Epithelial cell of proximal tubule (primary cell): ENCODE measurements around the gene SELENOO. TPM values are rescaled to one million over a fixed set of nuclear protein-coding genes. Genes with fewer than 3 reads are reported as not detected.

Experiments used
- DNase-seq: peaks from one replicate; pipeline ENCODE4 v3.0.0-alpha.2; 2011; ENCODE audit warnings: low read depth
- H3K4me3 ChIP-seq: 2 replicates; pipeline ENCODE4 v1.5.1; 2011; ENCODE audit warnings: low read depth, mild to moderate bottlenecking, low read length
- total RNA-seq: library from RNA; depleted of rRNA; stranded (reverse); fragments of >200 nt; gene quantifications from 2 replicates; pipeline ENCODE4 v1.2.3, GENCODE V29; 2015
- TF ChIP-seq, protein P1 (sequence below): conservative IDR thresholded peaks from 2 replicates; pipeline ENCODE4 v1.5.1; 2012; ENCODE audit warnings: low read depth, mild to moderate bottlenecking, low read length

The SELENOO gene, protein sequence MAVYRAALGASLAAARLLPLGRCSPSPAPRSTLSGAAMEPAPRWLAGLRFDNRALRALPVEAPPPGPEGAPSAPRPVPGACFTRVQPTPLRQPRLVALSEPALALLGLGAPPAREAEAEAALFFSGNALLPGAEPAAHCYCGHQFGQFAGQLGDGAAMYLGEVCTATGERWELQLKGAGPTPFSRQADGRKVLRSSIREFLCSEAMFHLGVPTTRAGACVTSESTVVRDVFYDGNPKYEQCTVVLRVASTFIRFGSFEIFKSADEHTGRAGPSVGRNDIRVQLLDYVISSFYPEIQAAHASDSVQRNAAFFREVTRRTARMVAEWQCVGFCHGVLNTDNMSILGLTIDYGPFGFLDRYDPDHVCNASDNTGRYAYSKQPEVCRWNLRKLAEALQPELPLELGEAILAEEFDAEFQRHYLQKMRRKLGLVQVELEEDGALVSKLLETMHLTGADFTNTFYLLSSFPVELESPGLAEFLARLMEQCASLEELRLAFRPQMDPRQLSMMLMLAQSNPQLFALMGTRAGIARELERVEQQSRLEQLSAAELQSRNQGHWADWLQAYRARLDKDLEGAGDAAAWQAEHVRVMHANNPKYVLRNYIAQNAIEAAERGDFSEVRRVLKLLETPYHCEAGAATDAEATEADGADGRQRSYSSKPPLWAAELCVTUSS
- 31.0 and 31.1 TPM in 2 replicates for total RNA-seq

DNA sequence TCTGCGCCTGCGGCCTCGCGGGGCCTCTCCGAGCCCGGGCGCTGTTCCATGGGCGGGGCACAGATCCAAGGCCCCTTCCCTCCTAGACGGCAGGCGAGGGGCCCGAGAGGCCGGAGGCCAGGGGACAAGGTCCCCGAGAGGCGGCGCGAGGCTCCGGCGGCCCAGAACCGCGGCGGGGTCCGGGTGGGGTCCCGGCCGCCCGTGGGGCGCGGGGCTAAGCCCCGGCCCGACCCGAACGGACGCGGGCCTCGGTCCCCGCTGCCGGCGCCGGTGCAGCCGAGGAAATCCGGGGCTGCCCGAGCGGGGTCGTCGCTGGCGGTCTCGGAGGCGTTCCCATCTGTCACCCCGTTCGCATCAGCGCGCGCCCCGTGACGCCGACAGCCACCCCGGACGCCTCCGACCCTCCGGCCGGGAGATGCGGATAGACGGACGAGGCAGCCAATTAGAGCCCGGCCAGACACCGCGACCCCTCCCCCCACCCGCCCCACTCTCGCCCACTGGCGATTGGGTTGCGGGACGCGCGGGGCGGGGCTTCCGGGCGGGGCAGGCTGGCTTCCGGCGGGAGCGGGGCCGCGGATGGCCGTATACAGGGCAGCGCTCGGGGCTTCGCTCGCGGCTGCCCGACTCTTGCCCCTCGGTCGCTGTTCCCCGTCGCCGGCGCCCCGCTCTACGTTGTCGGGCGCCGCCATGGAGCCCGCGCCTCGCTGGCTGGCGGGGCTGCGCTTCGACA, at the start of gene SELENOO:
SELENOO (plus strand) TSS at position 551 of the 730 bp plus-strand sequence; CDS start at position 577, 26 bp downstream.
- TF ChIP-seq, protein P1, sequence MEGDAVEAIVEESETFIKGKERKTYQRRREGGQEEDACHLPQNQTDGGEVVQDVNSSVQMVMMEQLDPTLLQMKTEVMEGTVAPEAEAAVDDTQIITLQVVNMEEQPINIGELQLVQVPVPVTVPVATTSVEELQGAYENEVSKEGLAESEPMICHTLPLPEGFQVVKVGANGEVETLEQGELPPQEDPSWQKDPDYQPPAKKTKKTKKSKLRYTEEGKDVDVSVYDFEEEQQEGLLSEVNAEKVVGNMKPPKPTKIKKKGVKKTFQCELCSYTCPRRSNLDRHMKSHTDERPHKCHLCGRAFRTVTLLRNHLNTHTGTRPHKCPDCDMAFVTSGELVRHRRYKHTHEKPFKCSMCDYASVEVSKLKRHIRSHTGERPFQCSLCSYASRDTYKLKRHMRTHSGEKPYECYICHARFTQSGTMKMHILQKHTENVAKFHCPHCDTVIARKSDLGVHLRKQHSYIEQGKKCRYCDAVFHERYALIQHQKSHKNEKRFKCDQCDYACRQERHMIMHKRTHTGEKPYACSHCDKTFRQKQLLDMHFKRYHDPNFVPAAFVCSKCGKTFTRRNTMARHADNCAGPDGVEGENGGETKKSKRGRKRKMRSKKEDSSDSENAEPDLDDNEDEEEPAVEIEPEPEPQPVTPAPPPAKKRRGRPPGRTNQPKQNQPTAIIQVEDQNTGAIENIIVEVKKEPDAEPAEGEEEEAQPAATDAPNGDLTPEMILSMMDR: no peak
- DNase-seq: no peak
- peak within 1 kb of the TSS; percentile 79 for H3K4me3 ChIP-seq

DNA sequence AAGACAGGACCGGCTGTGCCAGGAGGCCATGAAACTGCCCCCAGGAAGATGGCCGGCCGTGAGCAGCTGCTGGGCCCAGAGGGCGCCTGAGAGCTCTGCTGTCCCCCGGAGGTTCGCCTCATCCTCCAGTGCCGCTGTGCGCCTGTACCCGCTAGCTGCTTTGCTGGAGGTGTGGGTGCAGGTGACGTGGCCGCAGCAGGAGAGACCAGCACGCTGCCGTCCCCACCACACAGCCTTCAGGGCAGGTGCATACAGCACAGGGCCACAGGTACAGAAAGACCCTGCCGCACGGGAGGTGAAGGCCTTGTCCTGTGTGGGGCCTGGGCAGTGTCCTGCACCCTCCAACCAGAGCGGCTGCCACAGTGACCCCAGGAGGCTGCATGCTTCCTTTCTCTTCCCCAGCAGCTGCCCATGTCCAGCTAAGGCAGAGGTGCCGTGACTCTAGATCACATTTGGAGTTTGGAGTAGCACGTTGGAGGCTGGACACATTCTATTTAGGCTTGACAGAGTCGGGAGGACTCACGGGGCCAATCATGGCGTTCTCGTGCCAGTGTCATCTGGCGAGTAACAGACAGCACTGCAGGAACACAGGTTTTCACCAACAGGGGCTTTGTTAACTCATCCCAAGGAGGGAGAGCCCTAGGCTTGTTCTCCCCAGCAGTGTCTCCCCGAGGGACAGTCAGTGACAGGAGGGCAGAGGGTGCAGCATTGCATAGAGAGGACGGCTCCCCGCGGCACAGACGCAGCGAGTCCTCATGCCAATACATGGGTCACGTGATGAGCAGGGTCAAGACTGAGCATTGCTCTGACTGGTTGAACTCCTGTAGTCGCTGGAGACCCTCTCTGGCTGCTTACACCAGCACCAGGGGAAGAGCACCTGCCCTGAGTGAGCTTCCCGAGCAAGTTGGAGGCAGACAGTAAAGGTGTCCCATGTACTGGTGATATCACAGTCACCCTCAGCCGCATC, 49.0 kb upstream of the SELENOO start:
- TF ChIP-seq, protein P1: no peak
- no peak overlapping the region for H3K4me3 ChIP-seq
- DNase-seq: no peak

- H3K4me3 ChIP-seq: no peak overlapping the region
- TF ChIP-seq, protein P1: no peak
- DNase-seq: no peak
These were observed 47.6 kb upstream of the SELENOO start for GRCh38 chr22:50153056-50153755.

GRCh38 chr22:50153756-50154140, 47.1 kb upstream of the SELENOO start:
- TF ChIP-seq, protein P1: no peak
- no peak overlapping the region for H3K4me3 ChIP-seq
- no peak for DNase-seq

DNA sequence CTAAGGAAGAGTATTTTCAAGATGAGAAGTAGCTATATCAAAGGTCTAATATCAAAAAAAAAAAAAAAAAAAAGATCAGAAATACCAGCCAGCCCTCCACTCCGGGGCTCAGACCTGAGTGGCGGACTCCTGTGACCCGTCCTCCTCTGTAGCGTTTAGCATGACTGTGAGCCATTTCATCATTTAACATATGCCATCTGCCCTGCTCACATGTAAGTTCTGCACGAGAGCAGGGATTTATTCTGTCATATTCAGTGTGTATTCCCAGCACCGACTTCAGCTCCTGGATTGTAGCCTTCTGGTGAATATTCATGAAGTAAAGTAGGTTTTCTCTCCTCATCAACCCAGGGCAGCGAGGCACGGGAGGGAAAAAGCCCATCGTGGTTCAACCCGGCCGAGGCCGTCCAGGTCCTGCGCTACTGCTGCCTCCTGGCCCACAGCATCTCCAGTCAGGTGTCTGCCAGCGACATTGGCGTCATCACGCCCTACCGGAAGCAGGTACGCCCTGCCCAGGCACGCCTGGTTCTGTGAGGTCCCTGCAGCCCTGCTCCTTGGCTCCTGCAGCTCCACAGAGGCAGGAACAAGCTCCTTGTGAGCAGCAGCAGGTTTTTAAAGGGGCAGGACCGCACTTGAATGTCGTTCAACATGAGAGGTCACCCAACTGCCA, 43.0 kb upstream of the SELENOO start:
- H3K4me3 ChIP-seq: no peak overlapping the region
- TF ChIP-seq, protein P1: no peak
- no peak for DNase-seq
